OCI-M2 (cell line): ENCODE results near the gene IRAK4.

Experiments used
- DNase-seq: peaks from one replicate; lab custom pipeline; 2025; ENCODE audit not compliant: unreplicated experiment; lab: John Stamatoyannopoulos, UW

Gene IRAK4

DNA sequence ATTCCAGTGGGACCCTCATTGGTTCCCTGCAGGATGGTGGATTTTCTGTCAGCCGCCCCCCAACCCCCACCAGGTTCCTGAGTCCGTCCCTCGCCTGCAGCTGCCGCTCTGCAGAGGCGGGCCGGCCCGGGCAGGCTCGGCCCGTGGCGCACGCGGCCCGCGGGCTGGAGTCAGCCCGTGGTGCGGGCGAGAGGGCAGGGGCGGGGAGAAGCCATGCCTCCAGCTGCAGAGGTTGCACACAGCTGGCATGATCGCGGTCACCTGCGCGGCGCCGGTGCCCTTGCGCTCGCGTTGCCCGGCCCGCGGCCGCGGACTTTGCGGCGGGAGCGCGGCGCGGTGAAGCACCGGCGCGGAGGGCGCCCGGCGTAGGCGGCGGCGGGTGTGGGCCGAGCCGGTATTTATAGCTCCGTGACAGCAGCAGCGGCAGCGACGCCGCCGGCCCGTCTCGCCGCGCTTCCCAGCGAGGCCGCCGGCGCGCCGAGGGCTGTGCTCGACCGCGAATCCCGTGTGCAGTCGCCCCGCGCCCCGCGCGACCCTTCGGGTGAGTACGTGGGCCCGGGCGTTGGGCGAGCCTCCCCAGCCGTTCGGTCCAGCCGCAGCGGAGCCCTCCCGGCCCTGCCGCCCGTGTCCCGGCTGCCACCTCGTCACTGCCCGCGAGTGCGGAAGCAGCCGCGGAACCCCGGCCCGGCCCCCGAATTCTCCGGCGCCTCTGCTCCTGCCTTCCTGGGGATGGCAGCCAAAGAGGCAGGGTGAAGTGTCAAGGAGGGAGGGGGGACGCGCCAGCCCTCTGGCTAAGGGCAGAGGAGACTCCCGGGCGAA is 77.1 kb downstream of the IRAK4 start, which contains the start of gene TMEM117:
Gene TMEM117, plus strand, starts transcription at position 426 of the 819 bp plus-strand sequence.
- no peak for DNase-seq

DNA sequence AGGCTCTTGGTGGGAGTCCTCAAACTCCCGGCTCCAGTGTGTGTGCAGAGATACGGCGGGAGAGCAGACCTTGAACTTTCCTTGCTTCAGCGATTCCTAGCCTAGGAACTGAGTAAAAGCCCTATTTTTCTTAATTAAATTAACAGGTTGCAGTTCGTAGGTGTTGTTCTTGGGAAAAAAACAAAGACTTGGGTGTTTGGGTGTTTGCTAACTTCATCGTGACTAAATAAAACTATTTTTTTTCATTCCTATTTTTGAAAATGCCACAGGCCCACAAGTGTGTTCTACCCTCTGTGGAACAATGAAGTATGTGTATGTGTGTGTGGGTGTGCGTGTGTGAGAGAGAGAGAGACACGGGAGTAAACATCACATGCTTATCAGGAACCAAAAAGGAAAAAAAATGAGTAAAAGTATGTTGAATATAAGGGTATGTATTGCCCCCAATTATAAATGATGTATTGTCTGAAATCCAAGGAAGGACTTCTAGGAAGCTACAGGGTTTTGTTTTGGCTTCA is 77.8 kb downstream of the IRAK4 start:
- no peak for DNase-seq
